CD1c-positive myeloid dendritic cell (primary cell): ENCODE results near the gene ESPNL.
"Not testable (repeated sequence)": the region's sequence is repeated elsewhere in the genome, so short reads cannot be mapped to it uniquely, and the experiment has no call there.

Experiments used
- DNase-seq: peaks from one replicate; pipeline ENCODE4 v3.0.0-alpha.2; 2016; ENCODE audit errors: extremely low spot score

ESPNL gene

DNA sequence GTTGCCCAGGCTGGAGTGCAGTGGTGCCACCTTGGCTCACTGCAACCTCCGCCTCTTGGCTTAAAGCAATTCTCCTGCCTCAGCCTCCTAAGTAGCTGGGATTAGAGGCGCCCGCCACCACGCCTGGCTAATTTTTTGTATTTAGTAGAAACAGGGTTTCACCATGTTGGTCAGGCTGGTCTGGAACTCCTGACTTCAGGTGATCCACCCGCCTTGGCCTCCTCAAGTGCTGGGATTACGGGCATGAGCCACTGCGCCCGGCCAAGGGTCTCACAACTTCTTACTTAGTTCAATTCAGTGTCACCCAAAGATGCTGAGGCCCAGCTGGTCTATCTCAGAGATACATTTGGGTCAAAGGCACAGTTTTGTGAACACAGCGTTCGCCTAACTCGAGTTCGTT is 15.6 kb downstream of the ESPNL start:
- not testable (repeated sequence) for DNase-seq

- no peak for DNase-seq
These were observed 16.4 kb downstream of the ESPNL start for GRCh38 chr2:238116298-238117198.

GRCh38 chr2:238117199-238118154 is 17.3 kb downstream of the ESPNL start:
- DNase-seq = no peak

- DNase-seq = no peak
These were observed 19.8 kb downstream of the ESPNL start for GRCh38 chr2:238119756-238120462.

DNA sequence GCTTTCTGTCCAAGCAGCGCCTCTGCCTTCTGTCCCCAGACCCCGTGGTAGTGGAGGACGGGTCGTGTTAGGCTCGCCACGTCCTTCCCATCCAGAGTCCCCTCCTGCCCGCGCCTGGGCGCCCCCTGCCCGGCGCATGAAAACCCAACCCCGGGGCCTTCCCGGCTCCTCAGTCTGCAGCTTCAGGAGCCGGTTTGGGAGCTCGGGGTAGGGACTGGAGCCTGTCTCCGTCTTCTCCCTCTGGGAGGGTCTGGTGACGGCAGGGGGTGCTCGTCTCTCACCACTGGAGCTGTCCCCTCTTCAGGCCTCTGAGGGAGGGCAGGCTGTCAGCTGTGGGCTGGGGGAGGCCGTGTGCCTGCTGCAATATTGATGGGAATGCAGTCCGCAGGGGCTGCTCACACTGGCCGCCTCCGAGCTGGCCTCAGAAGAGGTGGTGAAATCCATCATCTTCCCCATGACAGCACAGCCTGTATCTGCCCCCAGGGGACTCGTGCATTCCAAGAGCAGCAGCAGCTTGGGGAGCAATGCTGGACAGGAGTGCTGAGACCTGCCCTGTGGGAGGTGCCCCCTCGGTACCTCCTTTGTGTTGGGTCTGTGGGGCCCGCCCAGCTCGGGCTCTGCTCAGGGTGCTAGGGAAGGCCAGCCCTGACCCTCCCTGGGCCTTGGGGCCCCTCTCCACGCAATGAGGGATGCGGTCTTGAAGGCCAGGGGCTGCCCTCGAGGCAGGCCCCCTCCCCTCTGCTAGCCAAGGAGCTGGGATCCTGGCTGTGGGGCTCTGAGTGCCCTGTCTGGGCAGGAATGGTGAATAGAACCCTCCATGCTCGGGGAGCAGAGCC is 20.5 kb downstream of the ESPNL start:
- DNase-seq = no peak

GRCh38 chr2:238121511-238122286 is 21.6 kb downstream of the ESPNL start:
- DNase-seq = no peak

DNA sequence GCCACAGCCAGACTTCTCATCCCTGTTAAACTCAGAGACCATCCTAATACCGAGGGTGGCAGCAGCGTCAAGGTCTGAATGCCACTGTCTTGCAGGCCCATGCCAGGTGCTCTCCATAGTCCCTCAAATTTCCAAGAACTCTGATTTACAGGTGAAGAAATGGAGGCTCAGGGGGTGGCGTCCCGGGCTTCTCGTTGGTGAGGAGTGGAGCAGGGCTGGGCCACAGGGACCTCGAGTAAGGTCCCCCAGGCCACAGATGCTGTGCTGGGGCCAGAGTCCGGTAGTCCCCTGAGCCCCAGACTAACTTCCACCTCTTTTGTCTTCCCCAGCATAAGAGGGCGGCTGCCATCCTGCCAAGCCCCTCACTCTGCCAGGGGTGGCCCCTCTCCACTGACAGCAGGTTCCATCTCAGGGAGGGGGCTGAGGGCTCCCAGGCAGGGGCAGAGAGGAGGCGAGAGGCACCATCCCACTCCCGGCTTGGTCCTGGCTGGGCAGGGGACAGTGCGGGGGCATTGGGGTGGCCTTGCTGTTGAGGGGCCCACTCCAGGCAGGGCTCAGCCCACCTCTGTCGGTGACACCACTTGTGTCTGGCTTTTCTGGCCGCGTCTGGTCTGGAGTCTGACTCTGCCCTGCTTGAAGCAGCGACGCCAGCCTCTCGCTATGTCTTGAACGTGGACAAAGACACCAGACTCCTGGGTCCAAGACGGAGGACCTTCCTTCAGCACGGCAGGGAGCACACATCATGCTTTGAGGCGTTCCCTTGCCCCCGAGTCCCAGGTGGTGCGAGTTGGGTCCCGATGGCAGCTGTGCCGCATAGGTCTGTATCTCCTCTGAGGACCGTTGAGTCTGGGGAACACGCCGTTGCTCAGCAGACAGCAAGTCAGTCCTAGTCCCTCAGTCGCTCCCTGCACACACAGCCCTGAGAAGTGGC is 22.4 kb downstream of the ESPNL start:
- DNase-seq = no peak

- DNase-seq = no peak
These were observed 23.3 kb downstream of the ESPNL start for GRCh38 chr2:238123218-238123971.

DNA sequence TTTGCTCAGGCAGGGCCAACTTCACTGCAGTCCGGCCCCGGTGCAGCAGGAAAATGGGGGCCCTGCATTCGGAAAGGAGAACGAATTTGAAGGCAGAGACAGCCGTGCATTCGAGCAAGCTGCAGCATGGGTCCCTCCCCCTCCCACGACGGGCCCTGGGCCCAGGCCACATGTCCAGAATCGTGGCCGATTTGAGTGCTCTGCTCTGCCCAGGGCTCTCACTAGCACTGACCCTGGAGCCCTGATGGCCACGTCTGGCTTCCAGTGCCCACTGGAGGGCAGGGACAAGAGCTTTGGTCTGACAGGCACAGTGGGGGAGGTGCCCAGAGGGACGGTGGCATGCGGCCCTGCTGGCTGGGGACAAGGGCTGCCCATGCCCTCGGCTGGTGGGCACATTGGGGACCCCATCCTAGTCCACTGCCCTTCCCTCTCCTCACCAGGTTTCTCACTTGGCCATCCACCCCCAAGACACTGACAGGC is 23.9 kb downstream of the ESPNL start:
- no peak for DNase-seq

- DNase-seq = no peak
These were observed 24.5 kb downstream of the ESPNL start for GRCh38 chr2:238124488-238125126.

DNA sequence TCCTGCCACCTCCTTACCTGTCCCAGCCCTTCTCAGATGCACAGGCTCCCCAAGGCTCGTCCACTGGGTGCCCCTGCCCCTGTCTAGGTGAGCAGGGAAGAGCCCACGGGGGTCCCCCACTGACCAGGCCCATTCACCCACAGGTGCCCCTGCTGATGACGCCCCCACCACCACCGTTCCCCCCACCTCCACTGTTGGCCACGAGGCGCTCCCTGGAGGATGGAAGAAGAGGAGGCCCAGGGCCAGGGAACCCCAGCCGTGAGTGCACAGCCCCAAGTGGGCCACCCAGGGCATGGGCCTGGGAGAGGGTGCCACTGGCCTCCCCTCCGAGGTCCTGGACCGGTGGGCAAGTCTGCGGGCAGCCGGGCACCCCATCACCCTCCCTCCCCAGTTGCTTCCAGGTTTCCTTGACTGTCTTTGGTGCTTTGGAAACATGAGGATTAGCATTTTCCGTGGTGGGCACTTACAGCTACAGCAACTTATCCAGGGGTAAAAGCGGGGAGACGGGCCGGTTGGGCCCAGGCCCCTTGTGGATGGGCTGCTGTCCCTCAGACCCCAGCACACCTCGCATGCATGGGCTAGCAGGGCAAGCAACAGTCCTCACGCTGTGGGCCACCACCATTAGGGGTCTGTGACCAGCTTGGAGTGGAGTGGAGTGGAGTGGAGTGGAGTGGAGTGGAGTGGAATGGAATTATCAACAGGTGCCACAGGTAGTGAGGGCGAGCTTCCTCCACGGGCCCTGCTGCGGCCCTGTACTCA is 25.2 kb downstream of the ESPNL start:
- no peak for DNase-seq

GRCh38 chr2:238126338-238126737 is 26.2 kb downstream of the ESPNL start:
- no peak for DNase-seq

DNA sequence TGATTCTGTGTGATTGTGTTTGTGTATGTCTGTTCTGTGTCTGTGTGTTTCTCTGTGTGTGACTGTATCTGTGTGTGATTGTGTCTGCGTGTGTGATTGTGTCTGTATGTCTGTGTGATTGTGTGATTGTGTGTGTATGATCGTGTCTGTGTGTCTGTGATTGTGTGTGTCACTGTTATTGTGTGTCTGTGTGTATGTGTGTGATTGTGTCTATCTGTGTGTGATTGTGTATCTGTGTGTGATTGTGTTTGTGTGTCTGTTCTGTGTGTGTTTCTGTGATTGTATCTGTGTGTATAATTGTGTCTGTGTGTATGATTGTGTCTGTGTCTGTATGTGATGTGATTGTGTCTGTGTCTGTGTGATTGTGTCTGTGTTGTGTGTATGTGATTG is 26.6 kb downstream of the ESPNL start:
- DNase-seq = no peak

GRCh38 chr2:238127165-238128060 is 27.3 kb downstream of the ESPNL start:
- no peak for DNase-seq

DNA sequence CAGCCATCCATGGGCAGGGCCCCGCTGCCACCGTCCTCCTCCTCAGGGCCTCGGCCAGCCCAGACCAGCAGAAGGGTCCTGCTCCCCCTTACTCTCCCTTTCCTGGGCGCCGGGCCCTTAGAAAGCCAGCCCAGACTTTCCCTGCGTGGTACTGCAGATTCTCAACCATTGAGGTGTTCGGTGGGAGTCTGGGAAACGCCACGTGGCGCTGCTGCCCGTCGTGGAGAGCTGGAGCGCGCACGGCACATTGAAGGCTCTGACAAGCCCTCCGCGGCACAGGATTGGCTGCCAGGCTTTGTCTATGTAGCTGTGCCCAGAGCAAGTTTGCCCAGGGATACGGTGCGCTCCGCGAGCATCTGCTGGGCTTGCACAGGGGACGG is 27.9 kb downstream of the ESPNL start:
- no peak for DNase-seq

DNA sequence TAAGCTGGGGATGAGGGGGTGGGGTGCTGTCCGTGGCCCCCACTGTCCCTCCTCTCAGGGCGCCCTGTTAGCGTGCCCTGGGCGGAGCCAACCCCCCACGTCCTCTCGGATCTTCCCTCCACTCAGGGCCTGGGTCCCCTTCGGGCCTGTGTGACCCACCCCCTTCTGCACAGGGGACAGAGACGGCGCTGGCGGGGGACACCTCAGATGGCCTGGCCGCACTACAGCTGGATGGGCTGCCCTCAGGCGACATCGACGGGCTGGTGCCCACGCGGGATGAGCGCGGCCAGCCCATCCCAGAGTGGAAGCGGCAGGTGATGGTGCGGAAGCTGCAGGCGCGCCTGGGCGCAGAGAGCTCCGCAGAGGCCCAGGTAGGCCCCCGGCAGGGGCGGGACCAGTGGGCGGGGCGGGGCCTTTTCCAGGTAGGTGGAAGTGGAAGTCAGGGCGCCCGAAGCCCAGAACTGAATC is 28.4 kb downstream of the ESPNL start:
- no peak for DNase-seq
